Measurements from ENCODE around the gene RTEL1.
"Not testable (repeated sequence)": the region's sequence is repeated elsewhere in the genome, so short reads cannot be mapped to it uniquely, and the experiment has no call there.

DNA sequence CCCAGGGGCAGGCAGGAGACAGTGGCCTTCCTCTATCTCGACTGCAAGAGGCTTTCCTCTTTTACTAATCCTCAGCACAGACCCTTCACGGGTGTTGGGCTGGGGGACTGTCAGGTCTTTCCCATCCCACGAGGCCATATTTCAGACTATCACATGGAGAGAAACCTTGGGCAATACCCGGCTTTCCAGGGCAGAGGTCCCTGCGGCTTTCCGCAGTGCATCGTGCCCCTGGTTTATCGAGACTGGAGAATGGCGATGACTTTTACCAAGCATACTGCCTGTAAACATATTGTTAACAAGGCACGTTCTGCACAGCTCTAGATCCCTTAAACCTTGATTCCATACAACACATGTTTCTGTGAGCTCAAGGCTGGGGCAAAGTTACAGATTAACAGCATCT, 2.1 kb downstream of the RTEL1 start:
- TF ChIP-seq, protein P1, sequence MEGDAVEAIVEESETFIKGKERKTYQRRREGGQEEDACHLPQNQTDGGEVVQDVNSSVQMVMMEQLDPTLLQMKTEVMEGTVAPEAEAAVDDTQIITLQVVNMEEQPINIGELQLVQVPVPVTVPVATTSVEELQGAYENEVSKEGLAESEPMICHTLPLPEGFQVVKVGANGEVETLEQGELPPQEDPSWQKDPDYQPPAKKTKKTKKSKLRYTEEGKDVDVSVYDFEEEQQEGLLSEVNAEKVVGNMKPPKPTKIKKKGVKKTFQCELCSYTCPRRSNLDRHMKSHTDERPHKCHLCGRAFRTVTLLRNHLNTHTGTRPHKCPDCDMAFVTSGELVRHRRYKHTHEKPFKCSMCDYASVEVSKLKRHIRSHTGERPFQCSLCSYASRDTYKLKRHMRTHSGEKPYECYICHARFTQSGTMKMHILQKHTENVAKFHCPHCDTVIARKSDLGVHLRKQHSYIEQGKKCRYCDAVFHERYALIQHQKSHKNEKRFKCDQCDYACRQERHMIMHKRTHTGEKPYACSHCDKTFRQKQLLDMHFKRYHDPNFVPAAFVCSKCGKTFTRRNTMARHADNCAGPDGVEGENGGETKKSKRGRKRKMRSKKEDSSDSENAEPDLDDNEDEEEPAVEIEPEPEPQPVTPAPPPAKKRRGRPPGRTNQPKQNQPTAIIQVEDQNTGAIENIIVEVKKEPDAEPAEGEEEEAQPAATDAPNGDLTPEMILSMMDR (IDR thresholded peaks at IDR 0.05) = not testable (repeated sequence)
- TF ChIP-seq POLR2AphosphoS5 (IDR thresholded peaks at IDR 0.05; ENCODE audit: low read depth, low read length); SIN3A (IDR thresholded peaks at IDR 0.05; ENCODE audit: borderline replicate concordance, insufficient read depth, low read depth, low read length): not testable (repeated sequence)

All from Panc1 (cell line).